NCI-H1694 (cell line): ENCODE data around the gene POLH.
"Not testable (repeated sequence)": the region's sequence is repeated elsewhere in the genome, so short reads cannot be mapped to it uniquely, and the experiment has no call there.

ENCODE experiments used
- DNase-seq: peaks from one replicate; lab custom pipeline; 2025; lab: John Stamatoyannopoulos, UW

The POLH gene

DNA sequence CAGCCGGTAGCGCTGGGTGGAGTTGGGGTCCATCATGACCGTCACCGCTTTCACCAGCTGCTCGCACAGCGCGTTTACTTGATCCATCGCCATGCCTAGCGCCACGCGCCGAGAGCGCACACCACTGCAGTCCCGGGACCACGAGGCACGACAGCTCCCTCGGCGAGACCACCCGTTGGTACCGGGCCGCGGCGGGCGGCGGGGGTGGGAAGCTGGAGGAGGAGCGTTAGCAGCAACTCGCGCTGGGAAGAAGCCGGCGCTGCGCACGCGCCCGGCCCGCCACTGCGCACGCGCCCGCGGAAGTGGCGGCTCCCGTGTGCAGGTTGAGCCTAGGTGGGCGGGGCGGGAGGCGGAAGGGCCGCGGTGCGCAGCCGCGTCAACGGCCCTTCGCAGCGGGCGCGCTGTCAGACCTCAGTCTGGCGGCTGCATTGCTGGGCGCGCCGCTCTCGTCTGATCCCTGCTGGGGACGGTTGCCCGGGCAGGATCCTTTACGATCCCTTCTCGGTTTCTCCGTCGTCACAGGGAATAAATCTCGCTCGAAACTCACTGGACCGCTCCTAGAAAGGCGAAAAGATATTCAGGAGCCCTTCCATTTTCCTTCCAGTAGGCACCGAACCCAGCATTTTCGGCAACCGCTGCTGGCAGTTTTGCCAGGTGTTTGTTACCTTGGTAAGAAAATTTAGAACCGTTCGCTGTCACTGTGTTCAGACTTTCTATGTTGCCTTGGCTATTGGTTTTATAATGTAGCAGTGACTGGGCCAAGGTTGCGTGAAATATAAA is at the start of gene POLH, which contains the start of gene XPO5:
Gene POLH (plus strand): TSS at position 414 of the 780 bp plus-strand sequence. CDS start 6,135 bp downstream, outside the sequence.
Gene XPO5 (minus strand): TSS at position 267 of the 780 bp plus-strand sequence. CDS start 174 bp downstream, at position 93.
- peak; percentile 73 for DNase-seq

- no peak for DNase-seq
Observed at GRCh38 chr6:43532201-43532600, 43.8 kb upstream of the POLH start.

DNA sequence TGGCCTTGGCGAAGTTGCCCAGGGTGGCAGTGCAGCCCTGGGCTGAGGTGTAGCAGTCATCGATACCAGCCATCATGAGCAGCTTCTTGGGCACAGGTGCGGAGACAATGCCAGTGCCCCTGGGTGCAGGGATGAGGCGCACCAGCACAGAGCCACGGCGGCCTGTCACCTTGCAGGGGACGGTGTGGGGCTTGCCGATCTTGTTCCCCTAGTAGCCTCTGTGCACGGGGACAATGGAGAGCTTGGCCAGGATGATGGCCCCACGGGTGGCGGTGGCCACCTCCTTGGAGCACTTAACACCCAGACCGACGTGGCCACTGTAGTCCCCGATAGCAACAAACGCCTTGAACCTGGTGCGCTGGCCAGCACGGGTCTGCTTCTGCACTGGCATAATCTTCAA is 37.0 kb upstream of the POLH start:
- not testable (repeated sequence) for DNase-seq

GRCh38 chr6:43539409-43539808 is 36.6 kb upstream of the POLH start:
- DNase-seq = not testable (repeated sequence)

DNA sequence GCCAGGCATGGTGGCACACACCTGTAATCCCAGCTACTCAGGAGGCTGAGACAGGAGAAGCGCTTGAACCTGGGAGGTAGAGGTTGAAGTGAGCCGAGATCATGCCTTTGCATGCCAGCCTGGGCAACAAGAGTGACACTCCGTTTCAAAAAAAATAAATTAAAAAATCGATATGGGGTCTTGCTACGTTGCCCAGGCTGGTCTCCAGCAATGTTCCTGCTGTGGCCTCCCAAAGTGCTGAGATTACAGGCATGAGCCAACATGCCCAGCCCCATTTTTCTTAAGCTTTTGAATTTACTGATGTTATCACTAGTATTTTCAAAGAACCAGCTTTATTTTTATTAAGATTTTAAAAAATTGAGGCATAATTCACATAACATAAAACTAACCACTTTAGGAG is 35.5 kb upstream of the POLH start:
- no peak for DNase-seq

- DNase-seq = no peak
Observed at GRCh38 chr6:43541774-43542471, 34.1 kb upstream of the POLH start.

DNA sequence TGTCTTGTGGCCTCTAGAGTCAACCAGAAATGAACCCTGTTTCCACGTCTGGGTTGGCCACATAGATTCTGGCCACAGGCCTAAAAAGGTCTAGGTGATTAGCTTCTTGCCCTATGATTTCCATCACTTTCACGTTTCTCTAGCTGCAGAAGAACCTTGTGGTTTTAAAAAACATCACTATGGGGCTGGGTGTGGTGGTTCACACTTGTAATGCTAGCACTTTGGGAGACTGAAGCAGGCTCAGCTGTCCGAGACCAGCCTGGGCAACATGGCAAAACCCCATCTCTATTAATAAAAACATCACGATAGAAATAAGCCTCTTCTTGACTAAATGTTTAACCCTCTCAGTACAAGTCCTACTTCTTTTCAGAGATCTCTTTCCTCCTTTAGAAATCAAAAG is 31.5 kb upstream of the POLH start:
- DNase-seq = no peak

GRCh38 chr6:43547222-43547621 is 28.8 kb upstream of the POLH start:
- DNase-seq = no peak

DNA sequence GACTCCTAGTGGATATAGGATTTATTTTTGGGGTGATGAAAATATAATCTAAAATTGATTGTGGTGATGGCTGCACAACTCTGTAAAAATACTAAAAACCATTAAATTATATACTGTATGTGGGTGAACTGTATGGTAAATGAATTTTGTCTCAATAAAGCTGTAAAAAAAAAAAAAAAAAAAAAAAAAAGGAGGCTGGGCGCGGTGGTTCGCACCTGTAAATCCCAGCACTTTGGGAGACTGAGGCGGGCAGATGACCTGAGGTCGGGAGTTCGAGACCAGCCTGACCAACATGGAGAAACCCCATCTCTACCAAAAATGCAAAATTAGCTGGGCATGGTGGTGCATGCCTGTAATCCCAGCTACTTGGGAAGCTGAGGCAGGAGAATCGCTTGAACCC is 18.4 kb upstream of the POLH start:
- DNase-seq = not testable (repeated sequence)

- DNase-seq = no peak
Observed at GRCh38 chr6:43559328-43559727, 16.7 kb upstream of the POLH start.

- no peak for DNase-seq
Observed at GRCh38 chr6:43570876-43571441, 5.0 kb upstream of the POLH start.

DNA sequence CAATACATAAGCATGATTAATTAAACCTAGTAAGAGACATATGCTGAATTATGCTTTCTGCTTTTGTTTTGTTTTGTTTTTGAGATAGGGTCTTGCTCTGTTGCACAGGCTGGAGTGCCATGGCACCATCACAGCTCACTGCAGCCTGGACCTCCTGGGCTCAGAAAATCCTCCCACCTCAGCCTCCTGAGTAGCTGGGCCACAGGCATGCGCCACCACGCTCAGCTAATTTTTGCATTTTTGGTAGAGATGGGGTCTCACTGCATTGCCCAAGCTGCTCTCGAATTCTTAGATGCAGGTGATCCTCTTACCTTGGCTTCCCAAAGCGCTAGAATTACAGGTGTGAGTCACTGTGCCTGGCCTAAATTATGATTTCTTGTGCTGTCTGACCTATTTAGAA is 4.0 kb upstream of the POLH start:
- DNase-seq = no peak

DNA sequence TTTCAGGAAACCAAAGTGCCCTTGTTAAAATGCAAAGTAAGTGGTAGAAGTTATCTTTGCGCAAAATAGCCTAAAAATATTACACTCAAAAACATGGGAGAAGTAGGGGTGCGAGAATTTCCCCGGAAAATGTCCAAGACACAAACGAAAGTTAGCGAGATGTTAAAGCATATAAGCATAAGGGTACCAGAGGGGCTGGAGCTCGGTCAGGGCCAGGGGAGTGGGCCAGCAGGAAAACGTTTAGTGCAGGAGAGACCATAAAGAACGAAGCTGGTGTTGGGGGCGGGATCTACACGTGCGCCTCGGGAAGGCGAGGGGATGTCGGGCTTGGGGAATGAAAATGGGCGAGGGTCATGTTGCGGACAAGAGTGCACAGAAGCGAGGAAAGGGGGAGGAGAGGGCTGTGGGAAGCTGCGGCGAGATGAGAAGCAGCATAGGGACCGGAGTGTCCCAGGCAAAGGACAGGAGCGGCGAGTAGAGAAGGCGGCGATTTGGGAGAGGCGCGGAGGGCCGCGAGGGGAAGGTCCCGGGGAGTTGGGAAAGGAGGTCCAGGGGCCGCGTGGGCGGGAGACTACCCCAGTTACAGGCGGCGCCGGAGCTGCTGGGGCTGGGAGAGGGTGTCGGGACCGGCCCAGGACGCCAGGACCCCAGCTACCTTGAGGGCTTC is 747 bp upstream of the POLH start:
- no peak for DNase-seq

- no peak for DNase-seq
Observed at GRCh38 chr6:43578748-43579147, 2.8 kb downstream of the POLH start.

DNA sequence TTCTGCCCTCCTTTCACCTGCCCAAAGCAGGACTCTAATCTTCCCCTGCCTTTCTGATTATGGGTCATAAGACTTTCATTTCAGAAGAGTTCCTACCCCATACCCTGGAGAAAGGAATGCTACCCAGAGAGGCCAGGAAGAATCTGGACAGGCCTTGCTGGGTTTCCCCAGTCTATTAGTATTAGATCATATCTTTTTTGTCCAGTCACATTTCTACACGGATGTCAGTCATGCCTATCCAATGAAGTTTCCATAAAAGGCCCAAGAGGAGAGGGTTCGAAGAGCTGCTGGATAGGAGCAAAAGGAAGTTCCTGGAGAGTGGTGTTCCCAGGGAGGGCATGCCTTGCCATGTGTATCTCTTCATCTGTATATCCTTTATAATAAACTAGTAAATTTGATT is 3.2 kb downstream of the POLH start:
- DNase-seq = no peak

DNA sequence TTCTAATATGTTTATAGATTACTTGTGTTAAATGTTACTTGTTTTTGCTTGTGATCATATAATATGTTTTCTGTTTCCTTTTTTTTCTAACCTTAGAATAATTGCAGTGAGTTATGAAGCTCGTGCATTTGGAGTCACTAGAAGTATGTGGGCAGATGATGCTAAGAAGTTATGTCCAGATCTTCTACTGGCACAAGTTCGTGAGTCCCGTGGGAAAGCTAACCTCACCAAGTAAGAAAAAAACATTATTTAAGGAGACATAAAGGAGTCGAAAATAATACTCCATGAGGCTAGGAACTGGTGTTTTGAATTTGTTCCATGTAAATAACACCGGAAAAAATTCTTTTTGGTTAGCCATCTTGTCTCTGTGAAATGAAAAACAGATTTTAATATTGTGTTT is 6.9 kb downstream of the POLH start:
- DNase-seq = no peak

- DNase-seq = no peak
Observed at GRCh38 chr6:43584892-43585570, 9.0 kb downstream of the POLH start.

DNA sequence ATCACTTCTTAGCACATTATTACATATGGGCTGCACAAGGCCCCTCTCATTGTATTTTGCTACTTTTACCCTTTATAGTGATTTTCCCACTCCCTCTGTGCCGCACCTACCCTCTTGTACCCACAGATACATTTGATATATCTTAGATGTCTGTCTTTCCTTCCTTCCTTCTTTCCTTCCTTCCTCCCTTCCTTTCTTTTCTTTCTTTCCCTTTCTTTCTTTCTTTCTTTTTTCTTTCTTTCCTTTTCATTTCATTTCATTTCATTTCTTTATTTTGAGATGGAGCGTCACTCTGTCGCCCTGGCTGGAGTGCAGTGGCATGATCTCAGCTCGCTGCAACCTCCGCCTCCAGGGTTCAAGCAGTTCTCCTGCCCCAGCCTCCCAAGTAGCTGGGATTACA is 12.2 kb downstream of the POLH start:
- DNase-seq = no peak

- not testable (repeated sequence) for DNase-seq
Observed at GRCh38 chr6:43589564-43589963, 13.6 kb downstream of the POLH start.

DNA sequence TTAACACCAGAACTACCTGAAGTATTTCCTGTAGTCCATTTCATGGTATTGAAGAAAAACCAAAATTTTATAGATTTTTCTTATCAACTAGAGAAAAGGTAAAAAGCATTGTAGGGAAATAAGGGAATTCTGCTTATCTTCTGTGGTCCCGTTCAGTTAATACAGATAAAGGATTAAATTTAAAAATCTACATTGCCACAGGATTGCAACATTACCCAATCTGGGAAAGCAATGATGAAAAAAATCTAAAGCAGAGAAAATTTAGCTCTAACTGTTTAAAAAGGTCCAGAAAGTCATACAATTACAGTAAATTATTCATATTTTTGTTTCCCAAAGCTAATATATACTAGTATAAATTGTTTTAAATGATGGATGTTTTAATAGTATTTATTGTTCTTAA is 18.0 kb downstream of the POLH start:
- DNase-seq = no peak

DNA sequence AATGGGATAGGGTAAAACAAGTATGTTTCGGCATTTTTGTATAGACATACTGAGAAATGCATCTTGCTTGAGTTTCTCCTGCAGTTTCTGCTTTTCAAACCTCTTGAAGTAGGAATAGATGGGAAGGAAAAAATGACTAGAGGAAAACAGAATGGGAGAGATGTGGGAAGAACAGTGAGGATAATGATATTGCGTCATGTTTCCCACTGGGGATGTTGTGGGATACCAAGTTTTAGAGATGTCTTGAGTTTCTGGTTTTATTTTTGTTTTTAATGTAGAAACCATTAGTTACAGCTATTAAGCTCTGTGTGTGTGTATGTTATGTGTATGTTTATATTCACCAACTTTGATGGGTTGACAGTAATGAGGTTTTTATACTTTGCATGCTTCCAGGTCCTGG is 24.6 kb downstream of the POLH start:
- DNase-seq = no peak

DNA sequence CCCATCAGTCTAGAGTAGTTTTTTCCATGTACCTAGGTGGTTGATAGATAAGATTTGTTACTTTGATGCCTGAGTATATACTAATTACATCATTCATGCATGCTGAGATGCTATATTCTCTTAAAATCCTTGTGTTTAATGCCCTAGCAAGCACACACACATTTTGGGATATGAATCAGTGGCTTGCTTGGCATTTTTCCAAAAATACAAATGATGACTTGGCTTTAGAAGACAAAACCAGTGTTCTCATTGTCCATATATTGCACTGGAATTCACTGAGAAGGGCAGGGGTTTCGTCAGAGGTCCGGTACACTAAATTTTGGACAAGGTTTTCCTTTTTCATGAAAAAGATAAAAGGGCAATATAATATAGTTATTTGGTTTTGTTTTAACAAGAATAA is 28.2 kb downstream of the POLH start:
- DNase-seq = no peak
